Skin epidermis (tissue), 12 donors: ENCODE data around the gene TCP11X1.
"Not testable (repeated sequence)": the region's sequence is repeated elsewhere in the genome, so short reads cannot be mapped to it uniquely, and the experiment has no call there.

Source experiments
- H3K27ac ChIP-seq, 21 experiments: fragments of 200-600 bp; sonication (generic) in 11 of 21; one replicate each; pipeline ENCODE4 v1.5.0; 2020; ENCODE audit warnings: mild to moderate bottlenecking in 3 of 21, inconsistent platforms in 2 of 21, moderate library complexity in 2 of 21
- H3K4me3 ChIP-seq, 7 experiments: fragments of 200-600 bp; sonication (generic) in 2 of 7; one replicate each; pipeline ENCODE4 v1.5.0; 2020; ENCODE audit warnings: inconsistent platforms in 2 of 7, mild to moderate bottlenecking in 2 of 7, moderate library complexity in 1 of 7

The TCP11X1 gene

GRCh38 chrX:102214986-102215385 lies at the start of gene TCP11X1:
Gene TCP11X1 (plus strand): TSS chrX:102215301.
- H3K27ac ChIP-seq, H3K4me3 ChIP-seq: not testable (repeated sequence)

- Histone ChIP-seq H3K4me3 (no peak overlapping the region), H3K27ac (no peak overlapping the region)
These were observed 29.0 kb upstream of the TCP11X1 start for GRCh38 chrX:102185967-102186720.

GRCh38 chrX:102207940-102208339 lies 7.2 kb upstream of the TCP11X1 start:
- not testable (repeated sequence) for H3K27ac ChIP-seq, H3K4me3 ChIP-seq

- not testable (repeated sequence) for H3K4me3 ChIP-seq, H3K27ac ChIP-seq
These were observed 1.4 kb downstream of the TCP11X1 start for GRCh38 chrX:102216497-102216896.

- not testable (repeated sequence) for H3K4me3 ChIP-seq, H3K27ac ChIP-seq
These were observed 20.6 kb downstream of the TCP11X1 start for GRCh38 chrX:102235678-102236077.

- H3K27ac ChIP-seq, H3K4me3 ChIP-seq: not testable (repeated sequence)
These were observed 25.2 kb downstream of the TCP11X1 start for GRCh38 chrX:102240265-102240664.

GRCh38 chrX:102246893-102247292 lies 31.8 kb downstream of the TCP11X1 start, which contains the start of gene NXF2:
Gene NXF2 (plus strand): TSS chrX:102247167. CDS start chrX:102307079, 59,912 bp downstream.
- not testable (repeated sequence) for H3K27ac ChIP-seq, H3K4me3 ChIP-seq

- not testable (repeated sequence) for H3K4me3 ChIP-seq, H3K27ac ChIP-seq
These were observed 57.1 kb downstream of the TCP11X1 start for GRCh38 chrX:102272231-102272630.
